Measurements from ENCODE around the gene ZNF688. TPM values are rescaled to one million over a fixed set of nuclear protein-coding genes. Genes with fewer than 3 reads are reported as not detected.
A peak's percentile ranks its signal among the peaks of the same experiment; 100 is the strongest.

The ZNF688 gene
- total RNA-seq, 1 donor from 2014 or later, result 18.7 TPM

DNA sequence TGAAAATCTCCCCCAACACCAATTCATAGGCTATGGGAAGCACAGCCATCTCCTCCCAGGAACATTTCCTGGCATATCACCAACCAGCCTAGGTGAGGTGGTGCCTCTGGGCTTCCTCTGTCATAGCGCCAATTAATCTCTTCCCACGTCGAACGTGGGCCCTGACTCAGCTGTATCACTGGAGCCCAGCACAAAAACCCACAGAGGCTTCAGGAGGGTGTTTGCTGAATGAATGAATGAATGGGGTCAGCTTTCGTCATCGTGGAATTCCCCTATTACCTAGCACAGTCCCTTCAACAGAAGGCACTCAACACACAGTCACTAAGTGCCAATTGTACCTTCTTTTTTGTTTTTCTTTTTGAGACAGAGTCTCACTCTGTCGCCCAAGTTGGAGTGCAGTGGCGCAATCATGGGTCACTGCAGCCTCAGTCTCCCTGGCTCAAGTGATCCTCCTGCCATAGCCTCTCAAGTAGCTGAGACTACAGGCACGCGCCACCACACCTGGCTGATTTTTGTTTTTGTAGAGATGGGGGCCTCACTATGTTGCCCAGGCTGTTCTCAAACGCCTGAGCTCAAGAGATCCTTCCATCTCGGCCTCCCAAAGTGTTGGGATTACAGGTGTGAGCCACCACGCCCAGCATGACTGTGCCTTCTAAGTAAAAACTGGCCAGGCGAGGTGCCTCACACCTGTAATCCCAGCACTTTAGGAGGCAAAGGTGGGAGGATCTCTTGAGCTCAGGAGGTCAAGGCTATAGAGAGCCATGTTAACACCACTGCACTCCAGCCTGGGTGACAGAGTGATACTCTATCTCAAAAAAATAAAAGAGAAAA is 4.1 kb downstream of the ZNF688 start:
- no peak for TF ChIP-seq CTCF (IDR thresholded peaks at IDR 0.05; ENCODE audit: partially characterized antibody, unreplicated experiment)
- no peaks in the 10 kb centered on the region for H3K36me3 Mint-ChIP-seq (ENCODE audit: unreplicated experiment)
- no peak for DNase-seq
- H3K27me3 Mint-ChIP-seq (ENCODE audit: unreplicated experiment), result peaks cover 14% of the 10 kb centered on the region
- H3K4me3 Mint-ChIP-seq (ENCODE audit: unreplicated experiment), result peak overlapping the region; percentile 30
- peaks cover 16% of the 10 kb centered on the region for H3K9me3 Mint-ChIP-seq (ENCODE audit: unreplicated experiment)
- H3K27ac Mint-ChIP-seq (ENCODE audit: unreplicated experiment), result peak overlapping the region; percentile 97
- peaks cover 29% of the 10 kb centered on the region for H3K4me1 Mint-ChIP-seq (ENCODE audit: low read depth, unreplicated experiment)

GRCh38 chr16:30566531-30566930 is 5.0 kb downstream of the ZNF688 start:
- no peak for DNase-seq
- peaks cover 16% of the 10 kb centered on the region for H3K9me3 Mint-ChIP-seq (ENCODE audit: unreplicated experiment)
- TF ChIP-seq CTCF (IDR thresholded peaks at IDR 0.05; ENCODE audit: partially characterized antibody, unreplicated experiment), result no peak
- peak overlapping the region; percentile 97 for H3K27ac Mint-ChIP-seq (ENCODE audit: unreplicated experiment)
- H3K4me3 Mint-ChIP-seq (ENCODE audit: unreplicated experiment), result peak overlapping the region; percentile 34
- H3K36me3 Mint-ChIP-seq (ENCODE audit: unreplicated experiment), result no peaks in the 10 kb centered on the region
- peaks cover 14% of the 10 kb centered on the region for H3K27me3 Mint-ChIP-seq (ENCODE audit: unreplicated experiment)
- H3K4me1 Mint-ChIP-seq (ENCODE audit: low read depth, unreplicated experiment), result peaks cover 26% of the 10 kb centered on the region

- Mint-ChIP-seq H3K27me3 (ENCODE audit: unreplicated experiment) (peaks cover 12% of the 10 kb centered on the region), H3K27ac (ENCODE audit: unreplicated experiment) (peak overlapping the region; percentile 97), H3K4me3 (ENCODE audit: unreplicated experiment) (peak overlapping the region; percentile 76), H3K36me3 (ENCODE audit: unreplicated experiment) (no peaks in the 10 kb centered on the region), H3K4me1 (ENCODE audit: low read depth, unreplicated experiment) (peaks cover 28% of the 10 kb centered on the region), H3K9me3 (ENCODE audit: unreplicated experiment) (peaks cover 18% of the 10 kb centered on the region)
- no peak for TF ChIP-seq CTCF (IDR thresholded peaks at IDR 0.05; ENCODE audit: partially characterized antibody, unreplicated experiment)
- no peak for DNase-seq
Measured at GRCh38 chr16:30565984-30566383, 5.5 kb downstream of the ZNF688 start.

DNA sequence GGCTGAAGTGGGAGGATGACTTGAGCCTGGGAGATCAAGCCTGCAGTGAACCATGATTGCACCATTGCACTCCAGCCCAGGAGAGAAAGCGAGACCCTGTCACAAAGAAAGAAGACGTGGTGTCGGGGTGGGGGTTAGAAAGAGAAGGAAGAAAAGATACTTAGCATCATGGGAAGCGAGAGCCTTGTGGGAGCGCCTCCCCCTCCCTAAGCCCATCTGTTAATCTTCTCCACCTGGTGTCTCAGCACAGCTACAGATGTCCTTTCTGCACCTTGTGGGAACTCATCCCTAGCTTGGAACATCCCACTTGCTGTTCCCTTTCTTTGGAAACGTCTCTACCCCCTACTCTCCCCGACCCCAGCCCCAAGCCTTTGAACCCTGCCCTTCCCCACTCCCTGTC is 6.0 kb downstream of the ZNF688 start:
- peaks cover 27% of the 10 kb centered on the region for H3K4me1 Mint-ChIP-seq (ENCODE audit: low read depth, unreplicated experiment)
- H3K36me3 Mint-ChIP-seq (ENCODE audit: unreplicated experiment), result no peaks in the 10 kb centered on the region
- H3K9me3 Mint-ChIP-seq (ENCODE audit: unreplicated experiment), result peaks cover 18% of the 10 kb centered on the region
- peak; percentile 31 for DNase-seq
- H3K27me3 Mint-ChIP-seq (ENCODE audit: unreplicated experiment), result peaks cover 10% of the 10 kb centered on the region
- peak overlapping the region; percentile 76 for H3K4me3 Mint-ChIP-seq (ENCODE audit: unreplicated experiment)
- no peak for TF ChIP-seq CTCF (IDR thresholded peaks at IDR 0.05; ENCODE audit: partially characterized antibody, unreplicated experiment)
- peak overlapping the region; percentile 97 for H3K27ac Mint-ChIP-seq (ENCODE audit: unreplicated experiment)

GRCh38 chr16:30562021-30562420 is 9.5 kb downstream of the ZNF688 start:
- Mint-ChIP-seq H3K27me3 (ENCODE audit: unreplicated experiment) (peaks cover 15% of the 10 kb centered on the region), H3K4me3 (ENCODE audit: unreplicated experiment) (no peak overlapping the region), H3K4me1 (ENCODE audit: low read depth, unreplicated experiment) (peaks cover 33% of the 10 kb centered on the region), H3K36me3 (ENCODE audit: unreplicated experiment) (no peaks in the 10 kb centered on the region), H3K9me3 (ENCODE audit: unreplicated experiment) (peaks cover 20% of the 10 kb centered on the region), H3K27ac (ENCODE audit: unreplicated experiment) (no peak overlapping the region)
- no peak for DNase-seq
- TF ChIP-seq CTCF (IDR thresholded peaks at IDR 0.05; ENCODE audit: partially characterized antibody, unreplicated experiment), result no peak
